Measurements from ENCODE around the gene METTL4.

The METTL4 gene

GRCh38 chr18:2571200-2572170, at the start of gene METTL4, which contains the start of gene NDC80:
TSS of gene METTL4 (minus strand) at chr18:2571505. CDS start at chr18:2567216, 4,289 bp downstream.
TSS of gene NDC80 (plus strand) at chr18:2571557. CDS start at chr18:2572986, 1,429 bp downstream.
- peak; percentile 86 for DNase-seq

GRCh38 chr18:2618009-2618408, 46.7 kb upstream of the METTL4 start:
- DNase-seq: no peak

- no peak for DNase-seq
Measured at GRCh38 chr18:2617401-2617998, 46.2 kb upstream of the METTL4 start.

- no peak for DNase-seq
Measured at GRCh38 chr18:2612996-2613395, 41.7 kb upstream of the METTL4 start.

GRCh38 chr18:2610549-2610948, 39.2 kb upstream of the METTL4 start:
- DNase-seq: no peak

GRCh38 chr18:2609604-2610003, 38.3 kb upstream of the METTL4 start:
- DNase-seq: no peak

GRCh38 chr18:2606335-2606734, 35.0 kb upstream of the METTL4 start:
- no peak for DNase-seq

GRCh38 chr18:2602844-2603243, 31.5 kb upstream of the METTL4 start:
- DNase-seq: no peak

GRCh38 chr18:2597639-2598038, 26.3 kb upstream of the METTL4 start:
- no peak for DNase-seq

GRCh38 chr18:2590303-2590702, 19.0 kb upstream of the METTL4 start:
- no peak for DNase-seq

GRCh38 chr18:2589345-2590068, 18.2 kb upstream of the METTL4 start:
- DNase-seq: no peak

- no peak for DNase-seq
Measured at GRCh38 chr18:2588666-2589344, 17.5 kb upstream of the METTL4 start.

- DNase-seq: no peak
Measured at GRCh38 chr18:2587788-2588187, 16.5 kb upstream of the METTL4 start.

- DNase-seq: no peak
Measured at GRCh38 chr18:2573408-2573807, 2.1 kb upstream of the METTL4 start.

GRCh38 chr18:2572892-2573291, 1.6 kb upstream of the METTL4 start:
- no peak for DNase-seq

GRCh38 chr18:2572171-2572569, 865 bp upstream of the METTL4 start:
- no peak for DNase-seq

- DNase-seq: peak; percentile 63
Measured at GRCh38 chr18:2570772-2571199, 519 bp downstream of the METTL4 start.

- DNase-seq: no peak
Measured at GRCh38 chr18:2569338-2570207, 1.7 kb downstream of the METTL4 start.

- no peak for DNase-seq
Measured at GRCh38 chr18:2568605-2569004, 2.7 kb downstream of the METTL4 start.

GRCh38 chr18:2568129-2568528, 3.2 kb downstream of the METTL4 start:
- DNase-seq: no peak

GRCh38 chr18:2564373-2564772, 6.9 kb downstream of the METTL4 start:
- DNase-seq: no peak

- DNase-seq: no peak
Measured at GRCh38 chr18:2559249-2559648, 12.1 kb downstream of the METTL4 start.

Measured in activated naive CD4-positive, alpha-beta T cell treated with Interleukin-2 at 50 U/mL for 16 hours (primary cell).